Measurements from ENCODE around the gene LONP1.

LONP1 gene

GRCh38 chr19:5645409-5645808 lies 74.5 kb downstream of the LONP1 start:
- DNase-seq (ENCODE audit: low spot score): no peak

- DNase-seq (ENCODE audit: low spot score): peak; percentile 44
Measured at GRCh38 chr19:5644037-5644436, 75.9 kb downstream of the LONP1 start.

GRCh38 chr19:5643060-5643459 lies 76.9 kb downstream of the LONP1 start:
- DNase-seq (ENCODE audit: low spot score): no peak

- no peak for DNase-seq (ENCODE audit: low spot score)
Measured at GRCh38 chr19:5642204-5642603, 77.7 kb downstream of the LONP1 start.

Measured in AG08395 (cell line).